ENCODE results near the gene DDA1. TPM values are rescaled to one million over a fixed set of nuclear protein-coding genes. Genes with fewer than 3 reads are reported as not detected.
A peak's percentile ranks its signal among the peaks of the same experiment; 100 is the strongest.

Gene DDA1
- total and polyA plus RNA-seq, 8 donors = 2.2 to 63.7 (median 39.4) TPM

DNA sequence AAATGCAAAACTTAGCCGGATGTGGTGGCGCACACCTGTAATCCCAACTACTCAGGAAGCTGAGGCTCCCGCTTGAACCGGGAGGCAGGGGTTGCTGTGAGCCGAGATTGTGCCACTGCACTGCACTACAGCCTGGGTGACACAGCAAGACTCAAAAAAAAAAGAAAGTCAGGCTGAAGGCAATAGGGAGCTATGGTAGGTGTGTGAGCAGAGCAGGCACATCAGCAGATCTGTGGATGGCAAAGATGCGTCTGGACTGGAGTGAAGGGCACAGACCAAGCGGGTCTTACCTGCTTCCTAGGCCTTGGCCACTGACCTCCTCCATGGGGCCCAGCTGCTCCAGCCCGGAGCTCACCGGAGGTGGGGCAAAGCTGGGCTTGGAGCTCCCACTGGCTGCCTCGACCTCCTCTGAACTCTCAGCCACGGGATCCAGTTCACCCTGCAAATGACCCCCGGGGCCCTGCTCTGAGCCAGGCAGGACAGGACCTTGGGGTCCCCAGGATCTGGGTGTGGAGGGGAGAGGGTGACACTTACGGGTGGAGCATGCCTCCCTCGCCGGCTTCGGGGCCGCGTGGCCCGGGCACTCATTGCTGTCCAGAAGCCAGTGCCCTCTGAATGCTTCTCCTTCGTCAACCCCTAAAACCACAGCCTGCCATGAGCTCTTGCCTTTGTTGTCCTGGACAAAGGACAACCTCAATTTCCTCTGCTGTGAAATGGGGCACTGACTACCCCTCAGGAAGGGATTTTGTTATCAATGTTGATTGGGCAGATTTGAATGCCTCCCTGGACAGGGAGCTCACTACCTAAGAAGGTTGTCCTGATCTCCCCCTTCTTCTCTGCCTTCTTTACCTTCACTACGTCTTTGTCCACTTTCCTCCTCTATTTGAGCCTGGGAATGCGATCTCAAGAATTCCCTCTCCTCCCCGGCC is 45.4 kb upstream of the DDA1 start:
- Histone ChIP-seq H3K27me3 (no peaks in the 10 kb centered on the region), H3K27ac (peak overlapping the region in 4 of 5 donors; percentile 36 to 55 (median 49)), H3K9me3 (peaks cover 0 to 9% (median 4%) of the 10 kb centered on the region in 4 donors), H3K36me3 (peaks cover 0 to 4% (median 4%) of the 10 kb centered on the region in 4 donors), H3K4me3 (peak overlapping the region; percentile 13 to 38 (median 28)), H3K4me1 (peaks cover 6 to 24% (median 17%) of the 10 kb centered on the region in 4 donors)
- TF ChIP-seq CTCF (IDR thresholded peaks at IDR 0.05) (no peak), POLR2A (IDR thresholded peaks at IDR 0.05) (no peak), POLR2AphosphoS5 (IDR thresholded peaks at IDR 0.05) (no peak), EP300 (IDR thresholded peaks at IDR 0.05) (no peak)
- WGBS, 5 donors = 75 to 90% (median 83%) methylated on average over 20 to 23 of the region's 23 CpGs
- no peak for DNase-seq
- intact Hi-C loops (cut with DNase I; ENCODE audit: low total_unique reads) = no loop called here

DNA sequence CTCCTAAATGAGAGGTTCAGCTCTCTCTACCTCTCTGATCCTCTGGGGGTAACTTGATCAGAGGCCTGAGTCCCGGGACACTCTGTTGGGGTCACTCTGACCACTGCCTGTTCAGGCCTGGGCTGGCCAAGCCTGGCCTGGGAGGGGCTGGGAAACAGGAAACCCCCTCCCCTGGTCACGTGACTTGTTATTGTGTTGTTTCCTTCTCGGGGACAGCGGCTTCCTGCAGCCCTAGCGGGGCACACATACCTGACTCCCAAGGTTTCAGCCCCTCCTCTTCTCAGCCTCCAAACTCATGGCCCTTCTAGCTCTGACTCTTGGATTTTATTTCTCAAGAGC is 44.8 kb upstream of the DDA1 start, which contains the start of gene USHBP1:
Gene USHBP1, minus strand, starts transcription at position 105 of the 339 bp plus-strand sequence. CDS start 446 bp downstream, outside the sequence.
- peak in 1 of 2 donors; percentile 59 for DNase-seq
- 32 to 48% (median 38%) methylated on average over 5 of the region's 5 CpGs for WGBS, 5 donors
- intact Hi-C loops (cut with DNase I; ENCODE audit: low total_unique reads) = no loop called here
- Histone ChIP-seq H3K4me3 (peak within 1 kb of the TSS; percentile 13 to 38 (median 28)), H3K4me1 (peaks cover 6 to 24% (median 17%) of the 10 kb centered on the region in 4 donors), H3K9me3 (peaks cover 0 to 4% (median under 1%) of the 10 kb centered on the region in 4 donors), H3K36me3 (peaks cover 0 to 11% (median 11%) of the 10 kb centered on the region in 4 donors), H3K27me3 (no peaks in the 10 kb centered on the region), H3K27ac (peak within 1 kb of the TSS in 4 of 5 donors; percentile 36 to 55 (median 49))
- TF ChIP-seq POLR2AphosphoS5 (IDR thresholded peaks at IDR 0.05) (peak in 1 of 3 donors; percentile 25), CTCF (IDR thresholded peaks at IDR 0.05) (no peak), POLR2A (IDR thresholded peaks at IDR 0.05) (no peak), EP300 (IDR thresholded peaks at IDR 0.05) (no peak)

GRCh38 chr19:17266026-17266425 is 43.3 kb upstream of the DDA1 start:
- Histone ChIP-seq H3K9me3 (no peaks in the 10 kb centered on the region), H3K27me3 (no peaks in the 10 kb centered on the region), H3K36me3 (peaks cover 5 to 25% (median 25%) of the 10 kb centered on the region in 4 donors), H3K4me3 (no peak overlapping the region), H3K4me1 (peaks cover 6 to 20% (median 17%) of the 10 kb centered on the region in 4 donors), H3K27ac (peak overlapping the region in 3 of 5 donors; percentile 77 to 84 (median 82))
- intact Hi-C loops (cut with DNase I; ENCODE audit: low total_unique reads) = no loop called here
- no peak for TF ChIP-seq POLR2A (IDR thresholded peaks at IDR 0.05)
- TF ChIP-seq CTCF (IDR thresholded peaks at IDR 0.05) = no peak
- no peak for TF ChIP-seq EP300 (IDR thresholded peaks at IDR 0.05)
- TF ChIP-seq POLR2AphosphoS5 (IDR thresholded peaks at IDR 0.05) = no peak
- 87 to 92% (median 89%) methylated on average over 7 of the region's 7 CpGs for WGBS, 5 donors
- DNase-seq = no peak

- H3K9me3 ChIP-seq = no peaks in the 10 kb centered on the region
- peak overlapping the region in 4 of 5 donors; percentile 5 to 84 (median 80) for H3K27ac ChIP-seq
- no peak overlapping the region for H3K4me3 ChIP-seq
- H3K36me3 ChIP-seq = peaks cover 9 to 30% (median 30%) of the 10 kb centered on the region in 4 donors
- H3K4me1 ChIP-seq = peaks cover 6 to 20% (median 17%) of the 10 kb centered on the region in 4 donors
- WGBS, 5 donors = 72 to 80% (median 76%) methylated on average over 12 of the region's 12 CpGs
- no peak for DNase-seq
- TF ChIP-seq EP300 (IDR thresholded peaks at IDR 0.05) (no peak), POLR2AphosphoS5 (IDR thresholded peaks at IDR 0.05) (no peak), CTCF (IDR thresholded peaks at IDR 0.05) (no peak), POLR2A (IDR thresholded peaks at IDR 0.05) (no peak)
- intact Hi-C loops (cut with DNase I; ENCODE audit: low total_unique reads) = no loop called here
- H3K27me3 ChIP-seq = no peaks in the 10 kb centered on the region
Observed at GRCh38 chr19:17266589-17266974, 42.8 kb upstream of the DDA1 start.
